ENCODE data around the gene RXRA. TPM values are rescaled to one million over a fixed set of nuclear protein-coding genes. Genes with fewer than 3 reads are reported as not detected.
A peak's percentile ranks its signal among the peaks of the same experiment; 100 is the strongest.

RXRA gene
- total RNA-seq, 4 donors from 2014 or later, result 53.5 to 61.5 (median 56.5) TPM

DNA sequence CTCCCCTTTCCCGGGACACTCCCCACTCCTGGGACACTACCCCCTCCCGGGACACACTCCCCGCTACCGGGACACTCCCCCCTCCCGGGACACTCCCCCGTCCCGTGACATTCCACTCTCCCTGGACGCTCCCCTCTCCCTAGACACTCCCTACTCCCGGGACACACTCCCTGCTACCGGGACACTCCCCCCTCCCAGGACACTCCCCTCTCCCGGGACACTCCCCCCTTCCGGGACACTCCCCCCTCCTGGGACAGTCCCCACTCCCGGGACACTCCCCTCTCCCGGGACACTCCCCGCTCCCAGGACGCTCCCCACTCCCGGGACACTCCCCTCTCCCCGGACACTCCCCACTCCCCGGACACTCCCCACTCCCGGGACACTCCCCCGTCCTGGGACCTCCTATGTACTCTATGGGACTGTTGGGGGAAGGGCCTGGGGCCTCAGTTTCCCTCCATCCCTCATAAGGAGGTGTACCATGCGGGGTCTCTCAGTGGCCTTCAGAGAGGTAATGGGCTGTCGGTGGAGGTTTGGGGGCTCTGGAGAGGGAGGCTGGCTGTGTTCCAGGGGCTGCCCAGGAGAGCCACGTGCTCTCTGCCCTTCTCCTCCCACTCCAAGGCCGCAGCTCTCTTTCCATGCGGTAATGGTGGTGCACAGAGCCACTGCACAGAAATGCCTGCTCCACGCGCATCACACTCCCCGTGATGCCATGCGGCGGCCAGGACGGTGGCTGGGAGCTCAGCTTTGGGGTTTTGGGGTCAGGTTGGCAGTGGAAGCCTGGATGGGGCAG, 96.2 kb downstream of the RXRA start:
- Histone ChIP-seq H3K27ac (peak overlapping the region; percentile 50 to 86 (median 72)), H3K4me3 (no peak overlapping the region), H3K36me3 (peaks cover 0 to 88% (median 2%) of the 10 kb centered on the region in 3 donors), H3K4me1 (peaks cover 0 to 86% (median 26%) of the 10 kb centered on the region in 4 donors), H3K27me3 (no peaks in the 10 kb centered on the region), H3K9me3 (no peaks in the 10 kb centered on the region)
- TF ChIP-seq EP300 (IDR thresholded peaks at IDR 0.05), result peak in 1 of 2 donors; percentile 52
- peak in 1 of 2 donors; percentile 17 for TF ChIP-seq POLR2A (IDR thresholded peaks at IDR 0.05)
- TF ChIP-seq, protein P1, sequence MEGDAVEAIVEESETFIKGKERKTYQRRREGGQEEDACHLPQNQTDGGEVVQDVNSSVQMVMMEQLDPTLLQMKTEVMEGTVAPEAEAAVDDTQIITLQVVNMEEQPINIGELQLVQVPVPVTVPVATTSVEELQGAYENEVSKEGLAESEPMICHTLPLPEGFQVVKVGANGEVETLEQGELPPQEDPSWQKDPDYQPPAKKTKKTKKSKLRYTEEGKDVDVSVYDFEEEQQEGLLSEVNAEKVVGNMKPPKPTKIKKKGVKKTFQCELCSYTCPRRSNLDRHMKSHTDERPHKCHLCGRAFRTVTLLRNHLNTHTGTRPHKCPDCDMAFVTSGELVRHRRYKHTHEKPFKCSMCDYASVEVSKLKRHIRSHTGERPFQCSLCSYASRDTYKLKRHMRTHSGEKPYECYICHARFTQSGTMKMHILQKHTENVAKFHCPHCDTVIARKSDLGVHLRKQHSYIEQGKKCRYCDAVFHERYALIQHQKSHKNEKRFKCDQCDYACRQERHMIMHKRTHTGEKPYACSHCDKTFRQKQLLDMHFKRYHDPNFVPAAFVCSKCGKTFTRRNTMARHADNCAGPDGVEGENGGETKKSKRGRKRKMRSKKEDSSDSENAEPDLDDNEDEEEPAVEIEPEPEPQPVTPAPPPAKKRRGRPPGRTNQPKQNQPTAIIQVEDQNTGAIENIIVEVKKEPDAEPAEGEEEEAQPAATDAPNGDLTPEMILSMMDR (IDR thresholded peaks at IDR 0.05), result no peak
- no peak for DNase-seq (ENCODE audit: low spot score in 2 of 2)
- WGBS, 2 donors, result 44 to 48% methylated on average over 24 to 32 of the region's 32 CpGs

GRCh38 chr9:134423166-134423565, 96.9 kb downstream of the RXRA start:
- peaks cover 0 to 82% (median 24%) of the 10 kb centered on the region in 4 donors for H3K4me1 ChIP-seq
- H3K27ac ChIP-seq, result peak overlapping the region; percentile 50 to 86 (median 72)
- no peaks in the 10 kb centered on the region for H3K9me3 ChIP-seq
- H3K27me3 ChIP-seq, result no peaks in the 10 kb centered on the region
- no peak for TF ChIP-seq EP300 (IDR thresholded peaks at IDR 0.05)
- no peak for TF ChIP-seq POLR2A (IDR thresholded peaks at IDR 0.05)
- TF ChIP-seq, protein P1 (IDR thresholded peaks at IDR 0.05), result no peak
- DNase-seq (ENCODE audit: low spot score in 2 of 2), result no peak
- no peak overlapping the region for H3K4me3 ChIP-seq
- WGBS, 2 donors, result 91 to 93% methylated on average over 15 of the region's 15 CpGs
- H3K36me3 ChIP-seq, result peaks cover 0 to 81% (median 0%) of the 10 kb centered on the region in 3 donors

DNA sequence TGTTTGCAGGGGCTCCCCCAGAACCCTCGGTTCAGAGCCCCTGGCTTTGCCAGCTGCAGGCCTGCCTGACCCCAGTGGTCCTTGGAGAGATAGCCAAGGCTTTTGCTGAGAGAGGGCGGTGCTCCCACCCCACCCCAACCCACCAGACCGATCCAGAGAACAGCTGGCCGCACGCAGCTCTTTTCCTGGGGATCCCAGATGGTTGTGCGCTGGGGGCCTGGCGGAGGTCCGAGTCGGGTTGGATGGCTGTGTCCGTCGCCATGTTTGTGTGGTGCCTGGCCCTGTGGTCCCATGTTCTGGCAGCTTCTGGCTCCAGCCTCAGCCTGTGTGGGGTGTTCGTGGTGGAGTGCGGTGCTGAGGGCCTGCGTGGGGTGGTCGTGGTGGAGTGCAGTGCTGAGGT, 97.5 kb downstream of the RXRA start:
- whole genome bisulfite sequencing, 2 donors, result 65 to 77% methylated on average over 14 to 15 of the region's 15 CpGs
- TF ChIP-seq EP300 (IDR thresholded peaks at IDR 0.05) (no peak), POLR2A (IDR thresholded peaks at IDR 0.05) (no peak)
- TF ChIP-seq, protein P1 (IDR thresholded peaks at IDR 0.05), result no peak
- peaks cover 0 to 79% (median 0%) of the 10 kb centered on the region in 3 donors for H3K36me3 ChIP-seq
- peak overlapping the region in 3 of 4 donors; percentile 50 to 86 (median 83) for H3K27ac ChIP-seq
- H3K4me3 ChIP-seq, result no peak overlapping the region
- H3K9me3 ChIP-seq, result no peaks in the 10 kb centered on the region
- H3K4me1 ChIP-seq, result peaks cover 0 to 77% (median 18%) of the 10 kb centered on the region in 4 donors
- DNase-seq (ENCODE audit: low spot score in 2 of 2), result no peak
- H3K27me3 ChIP-seq, result no peaks in the 10 kb centered on the region

DNA sequence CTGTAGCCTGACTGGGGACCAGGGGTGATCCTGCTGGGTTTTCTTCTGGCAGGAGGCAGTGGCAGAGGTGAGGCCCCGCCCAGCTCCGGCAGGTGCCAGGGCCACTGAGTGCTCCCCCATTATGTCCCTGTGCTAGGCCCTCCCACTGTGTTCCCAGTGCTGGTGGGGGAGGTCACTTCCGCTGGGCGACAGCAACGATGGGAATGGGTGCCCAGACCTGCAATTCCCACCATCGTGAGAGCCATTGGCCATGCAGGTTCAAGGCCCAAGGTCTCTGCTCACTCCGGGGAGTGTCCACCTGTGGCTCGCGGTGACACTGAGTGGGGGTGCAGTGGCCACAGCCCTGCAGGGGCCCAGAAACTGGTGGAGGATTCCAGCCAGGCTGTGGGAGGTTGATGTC, 98.6 kb downstream of the RXRA start:
- no peaks in the 10 kb centered on the region for H3K27me3 ChIP-seq
- no peaks in the 10 kb centered on the region for H3K9me3 ChIP-seq
- DNase-seq (ENCODE audit: low spot score in 2 of 2), result no peak
- no peak overlapping the region for H3K4me3 ChIP-seq
- TF ChIP-seq EP300 (IDR thresholded peaks at IDR 0.05) (no peak), POLR2A (IDR thresholded peaks at IDR 0.05) (no peak)
- TF ChIP-seq, protein P1 (IDR thresholded peaks at IDR 0.05), result no peak
- peak overlapping the region in 2 of 4 donors; percentile 50 to 86 for H3K27ac ChIP-seq
- peaks cover 0 to 79% (median 2%) of the 10 kb centered on the region in 3 donors for H3K36me3 ChIP-seq
- H3K4me1 ChIP-seq, result peaks cover 0 to 69% (median 13%) of the 10 kb centered on the region in 4 donors
- 70 to 81% methylated on average over 3 to 9 of the region's 9 CpGs for WGBS, 2 donors

- H3K27me3 ChIP-seq, result no peaks in the 10 kb centered on the region
- no peak for DNase-seq (ENCODE audit: low spot score in 2 of 2)
- H3K4me3 ChIP-seq, result no peak overlapping the region
- peaks cover 0 to 79% (median 2%) of the 10 kb centered on the region in 3 donors for H3K36me3 ChIP-seq
- H3K27ac ChIP-seq, result peak overlapping the region in 1 of 4 donors; percentile 86
- H3K9me3 ChIP-seq, result no peaks in the 10 kb centered on the region
- H3K4me1 ChIP-seq, result peaks cover 0 to 68% (median 13%) of the 10 kb centered on the region in 4 donors
- TF ChIP-seq, protein P1 (IDR thresholded peaks at IDR 0.05), result no peak
- 61 to 62% methylated on average over 7 to 8 of the region's 9 CpGs for WGBS, 2 donors
Observed at GRCh38 chr9:134425401-134425800, 99.1 kb downstream of the RXRA start.

All from tibial nerve (tissue), 4 donors.